ENCODE measurements around the gene TOM1L2.

The TOM1L2 gene

GRCh38 chr17:17913695-17914332 lies 58.4 kb downstream of the TOM1L2 start:
- no peak for TF ChIP-seq CTCF (IDR thresholded peaks at IDR 0.05)

GRCh38 chr17:17911001-17911613 lies 61.1 kb downstream of the TOM1L2 start:
- no peak for TF ChIP-seq CTCF (IDR thresholded peaks at IDR 0.05)

GRCh38 chr17:17910060-17910459 lies 62.1 kb downstream of the TOM1L2 start:
- no peak for TF ChIP-seq CTCF (IDR thresholded peaks at IDR 0.05)

- no peak for TF ChIP-seq CTCF (IDR thresholded peaks at IDR 0.05)
These were observed 63.1 kb downstream of the TOM1L2 start for GRCh38 chr17:17909078-17909477.

DNA sequence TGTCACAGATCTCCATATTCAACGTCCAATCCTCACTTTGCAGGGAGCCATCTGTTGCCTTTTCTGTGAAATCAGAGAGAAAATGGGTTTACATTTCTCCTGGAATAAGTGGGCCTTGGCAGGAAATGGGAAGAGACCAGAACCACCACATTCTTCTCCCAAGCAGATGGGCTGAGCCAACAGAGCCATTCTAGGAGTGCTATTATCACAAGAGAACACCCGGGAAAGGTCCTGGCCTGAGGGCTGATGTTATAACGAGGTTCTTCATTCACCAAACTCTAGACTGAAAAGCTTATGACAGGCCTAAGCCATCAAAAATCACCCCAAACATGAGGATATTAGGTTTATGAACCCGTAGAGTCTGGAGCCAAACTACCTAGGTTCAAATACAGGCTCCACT lies 64.7 kb downstream of the TOM1L2 start:
- no peak for TF ChIP-seq CTCF (IDR thresholded peaks at IDR 0.05)

DNA sequence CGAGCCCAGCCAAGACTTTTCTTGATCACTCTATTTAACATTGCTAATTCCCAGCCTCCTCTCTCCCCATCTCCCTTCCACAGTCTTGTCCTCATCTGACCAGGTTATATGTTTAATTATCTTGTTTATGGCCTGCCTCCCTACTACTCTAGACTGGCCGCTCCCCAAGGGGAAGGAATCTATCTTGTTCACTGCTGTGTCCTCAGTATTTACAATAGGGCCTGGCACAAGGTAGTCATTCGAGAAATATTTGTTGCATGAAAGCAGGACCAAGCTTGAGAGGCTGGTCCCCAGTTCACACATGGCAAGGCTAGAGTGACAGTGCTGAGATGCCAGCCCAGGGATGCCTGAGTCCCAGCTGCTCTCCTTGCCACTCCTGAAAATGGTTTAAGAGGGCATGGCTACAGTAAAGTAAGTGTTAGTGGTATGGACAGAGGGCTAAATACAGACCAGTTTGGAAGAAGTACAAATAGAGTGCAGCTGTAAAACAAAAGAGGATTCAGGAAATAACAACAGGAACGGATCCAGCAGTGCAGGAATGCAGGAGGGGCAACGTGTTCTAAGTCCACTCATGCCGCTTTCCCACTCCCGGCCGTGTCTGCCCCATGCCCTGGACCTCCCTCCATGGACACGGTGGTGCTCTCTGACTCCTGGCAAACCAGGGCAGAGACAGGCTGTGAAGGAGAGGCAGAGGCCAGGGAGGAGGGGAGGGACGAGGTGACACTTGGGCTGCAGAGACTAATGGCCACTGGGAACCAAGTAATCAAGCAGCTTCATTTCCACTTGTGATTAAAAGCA lies 65.6 kb downstream of the TOM1L2 start:
- TF ChIP-seq CTCF (IDR thresholded peaks at IDR 0.05) = no peak

DNA sequence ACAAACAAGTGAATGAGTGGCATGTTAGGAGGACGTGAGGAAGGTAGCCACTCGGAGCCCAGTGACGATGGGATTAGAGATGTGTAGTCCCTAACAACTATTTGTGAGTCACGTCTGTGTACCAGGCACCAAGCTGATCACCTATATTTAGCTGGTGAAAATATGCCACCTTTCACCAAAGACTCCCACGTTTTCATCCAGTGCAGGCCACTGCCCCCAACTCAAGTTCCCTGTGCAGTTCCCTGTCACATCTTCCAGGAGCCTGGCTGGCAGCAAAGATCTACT lies 67.2 kb downstream of the TOM1L2 start:
- TF ChIP-seq CTCF (IDR thresholded peaks at IDR 0.05) = no peak

Data from LNCAP (cell line).